GM12878 (cell line): ENCODE measurements around the gene KLHL36.
"Not testable (repeated sequence)": the region's sequence is repeated elsewhere in the genome, so short reads cannot be mapped to it uniquely, and the experiment has no call there.

ENCODE experiments used
- EP300 ChIP-seq, 2 experiments: fragments of 150-350 bp in 1 of 2; IDR thresholded peaks; 2 replicates each; pipeline ENCODE4 v1.6.1; 2011 to 2012; ENCODE audit warnings: low read depth in 2 of 2, low read length in 2 of 2, borderline replicate concordance in 1 of 2, improper control_type of control experiment in 1 of 2, inconsistent platforms in 1 of 2; ENCODE audit not compliant: control insufficient read depth in 1 of 2
- SREBF1 ChIP-seq: IDR thresholded peaks from 2 replicates; pipeline ENCODE4 v1.6.1; 2012; ENCODE audit warnings: mild to moderate bottlenecking, low read length
- TF ChIP-seq, protein P1 (sequence below), 3 experiments: IDR thresholded peaks in 2 of 3; conservative IDR thresholded peaks in 1 of 3; 2 replicates each; pipeline ENCODE4 v1.5.1; 2011; ENCODE audit warnings: low read depth in 3 of 3, low read length in 3 of 3, mild to moderate bottlenecking in 3 of 3, control low read depth in 2 of 3, moderate library complexity in 2 of 3, inconsistent platforms in 1 of 3, mixed read lengths in 1 of 3; ENCODE audit not compliant: control insufficient read depth in 2 of 3, insufficient read depth in 1 of 3; ENCODE audit errors: extremely low read depth in 1 of 3
- TF ChIP-seq, protein P2 (sequence below): fragments of 450-650 bp; formaldehyde crosslinking; IDR thresholded peaks from 2 replicates; pipeline ENCODE4 v1.5.0; 2022; ENCODE audit warnings: mild to moderate bottlenecking, missing genetic modification characterization
- TF ChIP-seq, protein P3 (sequence below): IDR thresholded peaks from 2 replicates; pipeline ENCODE4 v1.6.1; 2012; ENCODE audit warnings: mild to moderate bottlenecking, low read depth, low read length

DNA sequence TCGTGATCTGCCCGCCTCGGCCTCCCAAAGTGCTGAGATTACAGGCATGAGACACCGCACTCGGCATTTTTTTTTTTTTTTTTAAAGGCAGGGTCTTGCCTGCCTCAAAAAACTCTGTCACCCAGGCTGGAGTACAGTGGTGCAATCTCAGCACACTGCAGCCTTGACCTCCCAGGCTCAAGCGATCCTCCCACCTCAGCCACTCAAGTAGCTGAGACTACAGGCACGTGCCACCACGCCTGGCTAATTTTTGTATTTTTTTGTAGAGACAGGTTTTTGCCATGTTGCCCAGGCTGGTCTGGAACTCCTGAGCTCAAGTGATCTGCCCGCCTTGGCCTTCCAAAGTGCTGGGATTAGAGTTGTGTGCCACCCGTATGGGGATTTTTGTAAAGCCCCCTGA lies 27.4 kb upstream of the KLHL36 start:
- TF ChIP-seq, protein P1, sequence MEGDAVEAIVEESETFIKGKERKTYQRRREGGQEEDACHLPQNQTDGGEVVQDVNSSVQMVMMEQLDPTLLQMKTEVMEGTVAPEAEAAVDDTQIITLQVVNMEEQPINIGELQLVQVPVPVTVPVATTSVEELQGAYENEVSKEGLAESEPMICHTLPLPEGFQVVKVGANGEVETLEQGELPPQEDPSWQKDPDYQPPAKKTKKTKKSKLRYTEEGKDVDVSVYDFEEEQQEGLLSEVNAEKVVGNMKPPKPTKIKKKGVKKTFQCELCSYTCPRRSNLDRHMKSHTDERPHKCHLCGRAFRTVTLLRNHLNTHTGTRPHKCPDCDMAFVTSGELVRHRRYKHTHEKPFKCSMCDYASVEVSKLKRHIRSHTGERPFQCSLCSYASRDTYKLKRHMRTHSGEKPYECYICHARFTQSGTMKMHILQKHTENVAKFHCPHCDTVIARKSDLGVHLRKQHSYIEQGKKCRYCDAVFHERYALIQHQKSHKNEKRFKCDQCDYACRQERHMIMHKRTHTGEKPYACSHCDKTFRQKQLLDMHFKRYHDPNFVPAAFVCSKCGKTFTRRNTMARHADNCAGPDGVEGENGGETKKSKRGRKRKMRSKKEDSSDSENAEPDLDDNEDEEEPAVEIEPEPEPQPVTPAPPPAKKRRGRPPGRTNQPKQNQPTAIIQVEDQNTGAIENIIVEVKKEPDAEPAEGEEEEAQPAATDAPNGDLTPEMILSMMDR (IDR thresholded peaks at IDR 0.05 in 2 of 3, conservative IDR thresholded peaks at IDR 0.05 in 1 of 3; ENCODE audit: control insufficient read depth in 2 of 3, extremely low read depth in 1 of 3, insufficient read depth in 1 of 3, low read depth in 3 of 3, low read length in 3 of 3), result not testable (repeated sequence)
- TF ChIP-seq, protein P2, sequence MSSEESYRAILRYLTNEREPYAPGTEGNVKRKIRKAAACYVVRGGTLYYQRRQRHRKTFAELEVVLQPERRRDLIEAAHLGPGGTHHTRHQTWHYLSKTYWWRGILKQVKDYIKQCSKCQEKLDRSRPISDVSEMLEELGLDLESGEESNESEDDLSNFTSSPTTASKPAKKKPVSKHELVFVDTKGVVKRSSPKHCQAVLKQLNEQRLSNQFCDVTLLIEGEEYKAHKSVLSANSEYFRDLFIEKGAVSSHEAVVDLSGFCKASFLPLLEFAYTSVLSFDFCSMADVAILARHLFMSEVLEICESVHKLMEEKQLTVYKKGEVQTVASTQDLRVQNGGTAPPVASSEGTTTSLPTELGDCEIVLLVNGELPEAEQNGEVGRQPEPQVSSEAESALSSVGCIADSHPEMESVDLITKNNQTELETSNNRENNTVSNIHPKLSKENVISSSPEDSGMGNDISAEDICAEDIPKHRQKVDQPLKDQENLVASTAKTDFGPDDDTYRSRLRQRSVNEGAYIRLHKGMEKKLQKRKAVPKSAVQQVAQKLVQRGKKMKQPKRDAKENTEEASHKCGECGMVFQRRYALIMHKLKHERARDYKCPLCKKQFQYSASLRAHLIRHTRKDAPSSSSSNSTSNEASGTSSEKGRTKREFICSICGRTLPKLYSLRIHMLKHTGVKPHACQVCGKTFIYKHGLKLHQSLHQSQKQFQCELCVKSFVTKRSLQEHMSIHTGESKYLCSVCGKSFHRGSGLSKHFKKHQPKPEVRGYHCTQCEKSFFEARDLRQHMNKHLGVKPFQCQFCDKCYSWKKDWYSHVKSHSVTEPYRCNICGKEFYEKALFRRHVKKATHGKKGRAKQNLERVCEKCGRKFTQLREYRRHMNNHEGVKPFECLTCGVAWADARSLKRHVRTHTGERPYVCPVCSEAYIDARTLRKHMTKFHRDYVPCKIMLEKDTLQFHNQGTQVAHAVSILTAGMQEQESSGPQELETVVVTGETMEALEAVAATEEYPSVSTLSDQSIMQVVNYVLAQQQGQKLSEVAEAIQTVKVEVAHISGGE (CRISPR knock-in tag), result not testable (repeated sequence)
- TF ChIP-seq SREBF1; EP300 (IDR thresholded peaks at IDR 0.05; ENCODE audit: borderline replicate concordance in 1 of 2, control insufficient read depth in 1 of 2, low read depth in 2 of 2, low read length in 2 of 2): not testable (repeated sequence)
- TF ChIP-seq, protein P3, sequence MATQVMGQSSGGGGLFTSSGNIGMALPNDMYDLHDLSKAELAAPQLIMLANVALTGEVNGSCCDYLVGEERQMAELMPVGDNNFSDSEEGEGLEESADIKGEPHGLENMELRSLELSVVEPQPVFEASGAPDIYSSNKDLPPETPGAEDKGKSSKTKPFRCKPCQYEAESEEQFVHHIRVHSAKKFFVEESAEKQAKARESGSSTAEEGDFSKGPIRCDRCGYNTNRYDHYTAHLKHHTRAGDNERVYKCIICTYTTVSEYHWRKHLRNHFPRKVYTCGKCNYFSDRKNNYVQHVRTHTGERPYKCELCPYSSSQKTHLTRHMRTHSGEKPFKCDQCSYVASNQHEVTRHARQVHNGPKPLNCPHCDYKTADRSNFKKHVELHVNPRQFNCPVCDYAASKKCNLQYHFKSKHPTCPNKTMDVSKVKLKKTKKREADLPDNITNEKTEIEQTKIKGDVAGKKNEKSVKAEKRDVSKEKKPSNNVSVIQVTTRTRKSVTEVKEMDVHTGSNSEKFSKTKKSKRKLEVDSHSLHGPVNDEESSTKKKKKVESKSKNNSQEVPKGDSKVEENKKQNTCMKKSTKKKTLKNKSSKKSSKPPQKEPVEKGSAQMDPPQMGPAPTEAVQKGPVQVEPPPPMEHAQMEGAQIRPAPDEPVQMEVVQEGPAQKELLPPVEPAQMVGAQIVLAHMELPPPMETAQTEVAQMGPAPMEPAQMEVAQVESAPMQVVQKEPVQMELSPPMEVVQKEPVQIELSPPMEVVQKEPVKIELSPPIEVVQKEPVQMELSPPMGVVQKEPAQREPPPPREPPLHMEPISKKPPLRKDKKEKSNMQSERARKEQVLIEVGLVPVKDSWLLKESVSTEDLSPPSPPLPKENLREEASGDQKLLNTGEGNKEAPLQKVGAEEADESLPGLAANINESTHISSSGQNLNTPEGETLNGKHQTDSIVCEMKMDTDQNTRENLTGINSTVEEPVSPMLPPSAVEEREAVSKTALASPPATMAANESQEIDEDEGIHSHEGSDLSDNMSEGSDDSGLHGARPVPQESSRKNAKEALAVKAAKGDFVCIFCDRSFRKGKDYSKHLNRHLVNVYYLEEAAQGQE, result not testable (repeated sequence)
